Prostate gland (tissue), 1 donor: Measurements from ENCODE around the gene SGCD.

Experiments used
- POLR2A ChIP-seq: fragments of 450-650 bp; IDR thresholded peaks from one replicate; pipeline ENCODE4 v1.6.1; 2016; ENCODE audit warnings: antibody characterized with exemption, mild to moderate bottlenecking
- POLR2AphosphoS5 ChIP-seq: sonication (generic); formaldehyde crosslinking; IDR thresholded peaks from one replicate; pipeline ENCODE4 v1.6.1; 2017; ENCODE audit warnings: antibody characterized with exemption

- TF ChIP-seq POLR2A (no peak), POLR2AphosphoS5 (no peak)
These were observed 105.2 kb downstream of the SGCD start for GRCh38 chr5:156431956-156432829.
